ENCODE data around the gene CRACR2A.

CRACR2A gene

GRCh38 chr12:3613641-3614395, 139.1 kb downstream of the CRACR2A start:
- no peak for TF ChIP-seq CTCF (IDR thresholded peaks at IDR 0.05; ENCODE audit: control insufficient read depth, insufficient read depth, low read depth, low read length, missing control alignments)
- H3K4me3 ChIP-seq (ENCODE audit: control insufficient read depth, low read depth, low read length) = no peak overlapping the region
- DNase-seq (ENCODE audit: low read depth) = no peak

GRCh38 chr12:3611860-3612703, 140.8 kb downstream of the CRACR2A start:
- no peak for TF ChIP-seq CTCF (IDR thresholded peaks at IDR 0.05; ENCODE audit: control insufficient read depth, insufficient read depth, low read depth, low read length, missing control alignments)
- no peak for DNase-seq (ENCODE audit: low read depth)
- no peak overlapping the region for H3K4me3 ChIP-seq (ENCODE audit: control insufficient read depth, low read depth, low read length)

GRCh38 chr12:3607821-3608220, 145.1 kb downstream of the CRACR2A start:
- no peak for TF ChIP-seq CTCF (IDR thresholded peaks at IDR 0.05; ENCODE audit: control insufficient read depth, insufficient read depth, low read depth, low read length, missing control alignments)
- no peak for DNase-seq (ENCODE audit: low read depth)
- H3K4me3 ChIP-seq (ENCODE audit: control insufficient read depth, low read depth, low read length) = no peak overlapping the region

- no peak for DNase-seq (ENCODE audit: low read depth)
- no peak for TF ChIP-seq CTCF (IDR thresholded peaks at IDR 0.05; ENCODE audit: control insufficient read depth, insufficient read depth, low read depth, low read length, missing control alignments)
- H3K4me3 ChIP-seq (ENCODE audit: control insufficient read depth, low read depth, low read length) = no peak overlapping the region
Measured at GRCh38 chr12:3607039-3607720, 145.7 kb downstream of the CRACR2A start.

- H3K4me3 ChIP-seq (ENCODE audit: control insufficient read depth, low read depth, low read length) = no peak overlapping the region
- no peak for TF ChIP-seq CTCF (IDR thresholded peaks at IDR 0.05; ENCODE audit: control insufficient read depth, insufficient read depth, low read depth, low read length, missing control alignments)
- DNase-seq (ENCODE audit: low read depth) = no peak
Measured at GRCh38 chr12:3606128-3606527, 146.8 kb downstream of the CRACR2A start.

- no peak overlapping the region for H3K4me3 ChIP-seq (ENCODE audit: control insufficient read depth, low read depth, low read length)
- DNase-seq (ENCODE audit: low read depth) = no peak
- TF ChIP-seq CTCF (IDR thresholded peaks at IDR 0.05; ENCODE audit: control insufficient read depth, insufficient read depth, low read depth, low read length, missing control alignments) = no peak
Measured at GRCh38 chr12:3605692-3606091, 147.2 kb downstream of the CRACR2A start.
